Stomach (tissue), 9 donors: Measurements from ENCODE around the gene PRSS53. TPM values are rescaled to one million over a fixed set of nuclear protein-coding genes. Genes with fewer than 3 reads are reported as not detected.
A peak's percentile ranks its signal among the peaks of the same experiment; 100 is the strongest.

Source experiments
- DNase-seq, 2 donors: peaks; one replicate each; pipeline versions ENCODE4 v3.0.0 to v3.0.0-alpha.2; 2013 to 2019
- H3K27ac ChIP-seq, 5 donors: fragments of 200-600 bp in 4 of 5; sonication (generic) in 4 of 5; one replicate each; pipeline ENCODE4 v1.5.1; 2013 to 2019; ENCODE audit warnings: mild to moderate bottlenecking in 1 of 5, moderate library complexity in 1 of 5
- H3K27me3 ChIP-seq, 3 donors: fragments of 200-600 bp; sonication (generic); one replicate each; pipeline ENCODE4 v1.5.1; 2017 to 2019; ENCODE audit warnings: mixed run types in 1 of 3
- H3K36me3 ChIP-seq, 4 donors: fragments of 200-600 bp; sonication (generic); 1 replicate in 3 of 4; 2 replicates in 1 of 4; pipeline ENCODE4 v1.5.1; 2016 to 2019
- H3K4me1 ChIP-seq, 4 donors: fragments of 200-600 bp; sonication (generic); one replicate each; pipeline ENCODE4 v1.5.1; 2016 to 2019
- H3K4me3 ChIP-seq, 4 donors: fragments of 200-600 bp; sonication (generic) in 3 of 4; one replicate each; pipeline ENCODE4 v1.5.1; 2016 to 2019; ENCODE audit warnings: mild to moderate bottlenecking in 1 of 4
- H3K9me3 ChIP-seq, 4 donors: fragments of 200-600 bp; sonication (generic); one replicate each; pipeline ENCODE4 v1.5.1; 2016 to 2019
- EP300 ChIP-seq: sonication (generic); formaldehyde crosslinking; IDR thresholded peaks from one replicate; pipeline ENCODE4 v1.6.1; 2017; ENCODE audit warnings: antibody characterized with exemption
- POLR2A ChIP-seq, 4 donors: fragments of 450-650 bp; IDR thresholded peaks; one replicate each; pipeline ENCODE4 v1.6.1; 2016; ENCODE audit warnings: antibody characterized with exemption in 4 of 4, control low read depth in 2 of 4, mild to moderate bottlenecking in 1 of 4, moderate library complexity in 1 of 4
- POLR2AphosphoS5 ChIP-seq, 3 donors: sonication (generic); formaldehyde crosslinking; IDR thresholded peaks; one replicate each; pipeline ENCODE4 v1.6.1; 2016; ENCODE audit warnings: antibody characterized with exemption in 3 of 3
- WGBS, 5 donors: extraction: QIAGEN DNeasy Blood & Tissue Kit in 3 of 5; methylation state at CpG; one replicate each; pipeline versions ENCODE4 v1.1.5 to v1.1.7; 2013 to 2018; 5-methylcytosine and 5-hydroxymethylcytosine counted together
- intact Hi-C: fragments of 100-400 bp; cut with DNase I; formaldehyde crosslinking; loops from one replicate; pipeline ENCODE4 v1.15.1; 2023; ENCODE audit warnings: low total_unique reads
- polyA plus RNA-seq, 3 donors: library from polyadenylated mRNA; stranded (reverse); fragments of 200-250 nt; gene quantifications; one replicate each; pipeline ENCODE4 v1.2.3, GENCODE V29; 2013
- total RNA-seq, 5 donors: library from RNA; depleted of rRNA; stranded (reverse); fragments of >200 nt; gene quantifications; one replicate each; pipeline versions ENCODE4 v1.1.0 to v1.2.3, GENCODE V29; 2014 to 2016
- TF ChIP-seq, protein P1 (sequence below), 7 experiments: fragments of 450-650 bp in 4 of 7; fragments of 200-600 bp in 3 of 7; sonication (generic) in 3 of 7; IDR thresholded peaks; one replicate each; pipeline ENCODE4 v1.5.1; 2016 to 2019; ENCODE audit warnings: antibody characterized with exemption in 7 of 7, control low read depth in 2 of 7, mild to moderate bottlenecking in 1 of 7
- donor health status: healthy with polysubstance abuse.
- donor health status: Bipolar disorder and iron deficiency.
- donor health status: healthy.

PRSS53 gene
- total and polyA plus RNA-seq, 8 donors, result 0.46 to 5.3 (median 1.3) TPM; not detected in 1

DNA sequence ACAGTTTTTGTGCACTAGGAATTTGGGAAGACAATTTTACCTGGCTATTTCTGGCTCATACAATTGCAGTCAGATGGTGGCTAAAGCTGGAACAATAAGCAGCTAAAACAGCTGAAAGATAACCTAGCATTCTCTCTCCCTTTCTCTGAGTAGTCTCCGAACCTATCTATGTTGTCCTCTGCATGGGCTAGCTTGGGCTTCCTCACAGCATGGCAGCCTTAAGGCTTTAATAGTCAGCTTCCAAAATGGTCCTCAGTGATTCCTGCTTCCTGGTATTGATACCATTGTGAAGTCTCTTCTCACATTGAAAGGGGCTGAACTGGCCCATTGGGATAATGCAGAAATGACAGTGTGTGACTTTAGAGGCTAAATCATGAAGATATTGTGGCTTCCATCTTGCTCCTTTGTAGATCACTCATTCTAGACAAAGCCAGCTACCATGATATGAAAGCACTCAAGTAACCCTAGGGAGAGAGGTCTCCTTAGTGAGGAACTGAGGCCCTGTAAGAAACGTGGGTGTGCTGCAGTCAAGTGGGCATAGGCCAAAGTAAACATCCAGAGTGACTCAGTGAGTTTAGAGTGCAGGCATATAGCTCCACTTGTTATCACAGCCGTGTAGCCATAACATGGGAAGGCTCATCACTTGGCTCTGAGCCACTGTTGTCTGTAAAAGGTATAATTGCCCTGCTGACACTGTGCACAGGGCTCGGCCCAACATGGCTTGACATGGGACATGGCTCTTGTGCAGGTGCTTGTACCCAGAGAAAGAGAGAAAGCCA, 11.3 kb upstream of the PRSS53 start:
- no peak for TF ChIP-seq EP300
- TF ChIP-seq POLR2A (IDR thresholded peaks at IDR 0.05), result no peak
- no peak for TF ChIP-seq POLR2AphosphoS5 (IDR thresholded peaks at IDR 0.05)
- TF ChIP-seq, protein P1, sequence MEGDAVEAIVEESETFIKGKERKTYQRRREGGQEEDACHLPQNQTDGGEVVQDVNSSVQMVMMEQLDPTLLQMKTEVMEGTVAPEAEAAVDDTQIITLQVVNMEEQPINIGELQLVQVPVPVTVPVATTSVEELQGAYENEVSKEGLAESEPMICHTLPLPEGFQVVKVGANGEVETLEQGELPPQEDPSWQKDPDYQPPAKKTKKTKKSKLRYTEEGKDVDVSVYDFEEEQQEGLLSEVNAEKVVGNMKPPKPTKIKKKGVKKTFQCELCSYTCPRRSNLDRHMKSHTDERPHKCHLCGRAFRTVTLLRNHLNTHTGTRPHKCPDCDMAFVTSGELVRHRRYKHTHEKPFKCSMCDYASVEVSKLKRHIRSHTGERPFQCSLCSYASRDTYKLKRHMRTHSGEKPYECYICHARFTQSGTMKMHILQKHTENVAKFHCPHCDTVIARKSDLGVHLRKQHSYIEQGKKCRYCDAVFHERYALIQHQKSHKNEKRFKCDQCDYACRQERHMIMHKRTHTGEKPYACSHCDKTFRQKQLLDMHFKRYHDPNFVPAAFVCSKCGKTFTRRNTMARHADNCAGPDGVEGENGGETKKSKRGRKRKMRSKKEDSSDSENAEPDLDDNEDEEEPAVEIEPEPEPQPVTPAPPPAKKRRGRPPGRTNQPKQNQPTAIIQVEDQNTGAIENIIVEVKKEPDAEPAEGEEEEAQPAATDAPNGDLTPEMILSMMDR (IDR thresholded peaks at IDR 0.05), result no peak
- H3K4me3 ChIP-seq, result no peak overlapping the region
- no peaks in the 10 kb centered on the region for H3K36me3 ChIP-seq
- 55 to 68% (median 61%) methylated on average over 4 of the region's 4 CpGs for WGBS, 5 donors
- peaks cover 0 to 12% (median 6%) of the 10 kb centered on the region in 4 donors for H3K4me1 ChIP-seq
- no peaks in the 10 kb centered on the region for H3K27me3 ChIP-seq
- intact Hi-C loops, result no loop called here
- no peak for DNase-seq
- no peaks in the 10 kb centered on the region for H3K9me3 ChIP-seq
- H3K27ac ChIP-seq, result no peak overlapping the region

DNA sequence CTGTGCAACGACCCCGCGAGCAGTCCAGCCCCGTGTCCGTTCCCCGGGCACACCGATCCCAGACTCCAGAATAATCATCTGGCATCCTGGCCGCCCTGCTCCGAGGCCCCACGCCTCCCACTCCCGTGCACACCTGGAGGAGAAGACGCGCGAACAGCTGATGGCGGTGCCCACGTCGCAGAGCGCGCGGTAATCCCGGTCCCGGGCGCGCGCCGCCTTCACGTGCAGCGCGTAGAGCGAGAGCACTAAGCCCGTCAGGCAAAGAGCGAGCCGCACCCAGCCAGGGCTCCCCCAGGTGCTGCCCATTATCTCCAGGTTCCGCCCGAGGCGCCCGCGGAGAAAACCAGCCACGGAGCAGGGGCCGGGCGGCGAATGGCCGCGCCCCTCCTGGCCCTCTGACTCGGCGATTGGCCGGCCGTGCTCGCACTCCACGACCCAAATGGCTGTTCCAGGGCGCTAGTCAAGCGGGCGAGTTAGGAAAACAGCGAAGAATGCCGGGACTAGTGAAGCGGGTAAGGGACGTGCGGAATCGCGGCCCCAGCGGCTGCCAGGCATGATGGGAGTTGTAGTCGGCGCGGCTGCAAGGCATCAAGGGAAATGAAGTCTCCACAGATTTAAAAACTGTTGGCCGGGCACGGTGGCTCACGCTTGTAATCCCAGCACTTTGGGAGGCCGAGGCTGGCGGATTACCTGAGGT, 5.8 kb upstream of the PRSS53 start, which contains the start of gene VKORC1:
Gene VKORC1 (minus strand): TSS at position 374 of the 697 bp plus-strand sequence. CDS start 68 bp downstream, at position 306.
- TF ChIP-seq POLR2AphosphoS5 (IDR thresholded peaks at IDR 0.05), result peak; percentile 75 to 91 (median 82)
- TF ChIP-seq EP300, result no peak
- TF ChIP-seq, protein P1 (IDR thresholded peaks at IDR 0.05), result peak in 2 of 7 experiments; percentile 7 to 17
- Histone ChIP-seq H3K4me1 (peaks cover 13 to 31% (median 27%) of the 10 kb centered on the region in 4 donors), H3K36me3 (peaks cover 6 to 21% (median 18%) of the 10 kb centered on the region in 4 donors), H3K9me3 (no peaks in the 10 kb centered on the region), H3K27ac (peak within 1 kb of the TSS; percentile 87 to 92 (median 88)), H3K4me3 (peak within 1 kb of the TSS; percentile 72 to 95 (median 78)), H3K27me3 (no peaks in the 10 kb centered on the region)
- peak; percentile 96 to 98 for DNase-seq
- 0 to 1% (median 1%) methylated on average over 41 to 69 of the region's 69 CpGs for WGBS, 5 donors
- intact Hi-C loops, result no loop called here

DNA sequence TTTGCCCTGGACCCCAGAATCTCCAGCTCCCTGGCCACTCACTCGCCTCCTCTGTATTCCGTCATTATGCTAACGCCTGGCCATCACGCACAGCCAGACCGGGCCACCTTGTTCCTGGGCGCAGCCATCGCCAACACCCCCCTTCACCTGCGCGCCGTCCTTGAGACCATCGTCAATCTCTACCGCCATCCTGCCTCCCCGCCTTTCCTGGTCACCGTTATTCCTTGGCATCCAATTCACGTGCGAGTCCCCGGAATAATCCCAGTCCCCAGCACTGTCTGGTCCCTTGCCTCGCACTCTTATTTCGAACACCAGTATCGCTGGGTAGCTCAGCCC, 5.3 kb upstream of the PRSS53 start:
- intact Hi-C loops, result no loop called here
- Histone ChIP-seq H3K27me3 (no peaks in the 10 kb centered on the region), H3K9me3 (no peaks in the 10 kb centered on the region), H3K36me3 (peaks cover 6 to 27% (median 23%) of the 10 kb centered on the region in 4 donors), H3K27ac (peak overlapping the region; percentile 87 to 92 (median 88)), H3K4me1 (peaks cover 13 to 32% (median 27%) of the 10 kb centered on the region in 4 donors), H3K4me3 (peak overlapping the region; percentile 72 to 95 (median 78))
- WGBS, 5 donors, result 0 to 1% (median 1%) methylated on average over 20 of the region's 20 CpGs
- peak in 1 of 2 donors; percentile 56 for DNase-seq
- no peak for TF ChIP-seq EP300
- TF ChIP-seq, protein P1 (IDR thresholded peaks at IDR 0.05), result no peak
- no peak for TF ChIP-seq POLR2AphosphoS5 (IDR thresholded peaks at IDR 0.05)
- TF ChIP-seq POLR2A (IDR thresholded peaks at IDR 0.05), result no peak

DNA sequence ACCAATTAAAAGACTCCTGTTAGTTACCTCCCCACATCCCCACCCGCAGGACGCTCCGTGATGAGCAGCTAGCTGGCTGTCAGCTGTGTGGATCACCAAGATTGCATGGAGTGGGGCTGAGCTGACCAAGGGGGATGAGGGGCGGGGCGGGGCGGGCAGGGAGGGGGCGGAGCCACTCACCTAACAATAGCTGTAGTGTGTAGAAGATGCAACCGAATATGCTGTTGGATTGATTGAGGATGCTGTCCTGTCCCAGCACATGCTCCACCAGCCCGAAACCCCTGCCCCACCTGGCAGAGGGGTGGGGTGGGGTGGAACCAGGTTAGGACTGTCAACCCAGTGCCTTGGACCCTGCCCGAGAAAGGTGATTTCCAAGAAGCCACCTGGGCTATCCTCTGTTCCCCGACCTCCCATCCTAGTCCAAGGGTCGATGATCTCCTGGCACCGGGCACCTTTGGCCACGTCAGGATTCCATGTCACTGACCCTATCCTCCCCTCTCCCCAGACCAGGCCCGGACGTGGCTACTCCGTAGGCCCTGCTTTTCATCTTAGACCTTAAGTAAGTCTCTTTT, 4.5 kb upstream of the PRSS53 start:
- no peak for TF ChIP-seq EP300
- TF ChIP-seq, protein P1 (IDR thresholded peaks at IDR 0.05), result no peak
- no peak for TF ChIP-seq POLR2AphosphoS5 (IDR thresholded peaks at IDR 0.05)
- TF ChIP-seq POLR2A (IDR thresholded peaks at IDR 0.05), result no peak
- peak in 1 of 2 donors; percentile 47 for DNase-seq
- Histone ChIP-seq H3K4me3 (peak overlapping the region; percentile 72 to 95 (median 78)), H3K27me3 (no peaks in the 10 kb centered on the region), H3K27ac (peak overlapping the region in 2 of 5 donors; percentile 88 to 92), H3K4me1 (peaks cover 13 to 38% (median 27%) of the 10 kb centered on the region in 4 donors), H3K9me3 (no peaks in the 10 kb centered on the region), H3K36me3 (peaks cover 6 to 35% (median 28%) of the 10 kb centered on the region in 4 donors)
- intact Hi-C loops, result no loop called here
- 38 to 50% (median 40%) methylated on average over 15 to 17 of the region's 17 CpGs for WGBS, 5 donors
